NT2/D1 (cell line): Measurements from ENCODE around the gene CACNA1S.

Source experiments
- SUZ12 ChIP-seq: IDR thresholded peaks from 2 replicates; pipeline ENCODE4 v1.6.1; 2011; ENCODE audit not compliant: insufficient read length, insufficient read depth; ENCODE audit errors: extremely low read depth
- YY1 ChIP-seq: IDR thresholded peaks from 2 replicates; pipeline ENCODE4 v1.6.1; 2011; ENCODE audit not compliant: insufficient read length, insufficient read depth
- ZNF274 ChIP-seq: IDR thresholded peaks from 2 replicates; pipeline ENCODE4 v1.6.1; 2011; ENCODE audit warnings: mild to moderate bottlenecking, low read depth, low read length

DNA sequence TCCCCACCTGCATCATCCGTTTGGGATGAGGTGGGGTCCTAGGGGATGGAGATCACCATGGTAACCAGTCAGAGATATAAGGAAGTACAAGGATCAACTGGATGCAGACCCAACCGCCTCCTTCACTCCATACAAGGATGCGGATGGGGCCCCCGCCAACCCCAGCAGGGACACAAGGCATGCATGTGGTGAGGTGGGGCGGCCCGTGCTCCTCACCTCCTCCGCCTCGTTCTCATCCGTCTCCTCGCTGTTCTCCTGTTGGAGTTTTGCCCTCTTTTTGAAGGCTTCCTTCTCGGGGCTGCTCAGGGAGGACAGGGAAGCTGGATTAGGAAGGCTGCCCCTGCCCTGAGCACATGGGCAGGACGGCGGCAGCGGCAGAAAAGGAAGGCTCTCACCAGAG, 112.6 kb downstream of the CACNA1S start:
- TF ChIP-seq YY1, result no peak
- TF ChIP-seq SUZ12, result no peak
- TF ChIP-seq ZNF274, result no peak
